GM12878 (cell line): ENCODE results near the gene UVRAG. TPM values are rescaled to one million over a fixed set of nuclear protein-coding genes. Genes with fewer than 3 reads are reported as not detected.

ENCODE experiments used
- ATAC-seq: fragments of 200-7000 bp; cut with Tn5 transposase; 3 replicates; pipeline ENCODE4 v1.9.1; 2020; ENCODE audit warnings: mild to moderate bottlenecking, moderate library complexity
- BruUV-seq: library from RNA; stranded (reverse); fragments of 400-500 nt; replicated peaks from 2 replicates; lab custom pipeline; 2021; lab: Mats Ljungman, UMichigan
- CTCF ChIA-PET: fragments of 300-600 bp; sonication (Branson Sonifier 250); formaldehyde crosslinking; extraction: SDS; loops from one replicate; lab custom pipeline; 2021; ENCODE audit warnings: inconsistent platforms; lab: Yijun Ruan, JAX
- POLR2A ChIA-PET: fragments of 350-600 bp; formaldehyde crosslinking; extraction: SDS; loops from one replicate; lab custom pipeline; 2021; ENCODE audit warnings: inconsistent platforms; lab: Charles Lee
- RAD21 ChIA-PET: fragments of 300-600 bp; sonication (Branson Sonifier 250); formaldehyde crosslinking; loops from one replicate; lab custom pipeline; 2023; ENCODE audit warnings: antibody characterized with exemption; ENCODE audit not compliant: unreplicated experiment; lab: Charles Lee
- SMC1A ChIA-PET: fragments of 300-600 bp; sonication (Branson Sonifier 250); formaldehyde crosslinking; loops from one replicate; lab custom pipeline; 2023; ENCODE audit not compliant: unreplicated experiment, uncharacterized antibody; lab: Charles Lee
- DNase-seq: peaks from one replicate; pipeline ENCODE4 v3.0.0-alpha.2; 2011; ENCODE audit warnings: low read depth, low spot score
- FAIRE-seq: peaks from 3 replicates; lab custom pipeline; 2011; peaks lifted over from hg19 to GRCh38; lab: Jason Lieb, UNC
- H2AFZ ChIP-seq: 2 replicates; pipeline ENCODE4 v1.6.0; 2011; ENCODE audit warnings: low read depth, low read length, control low read depth; ENCODE audit not compliant: control insufficient read depth
- H3K27ac ChIP-seq: 2 replicates; pipeline ENCODE4 v1.5.1; 2011; ENCODE audit warnings: control low read depth; ENCODE audit not compliant: control insufficient read depth, insufficient read depth
- H3K27me3 ChIP-seq, 2 experiments: replicated peaks in 1 of 2; 2 replicates each; pipeline versions ENCODE4 v1.6.0 to v1.6.1; 2011; ENCODE audit warnings: low read length in 1 of 2; ENCODE audit not compliant: control insufficient read depth in 2 of 2, insufficient read depth in 2 of 2
- H3K36me3 ChIP-seq, 2 experiments: 2 replicates each; pipeline ENCODE4 v1.5.1; 2011; ENCODE audit warnings: low read length in 1 of 2; ENCODE audit not compliant: control insufficient read depth in 2 of 2, insufficient read depth in 2 of 2
- H3K4me1 ChIP-seq: 2 replicates; pipeline ENCODE4 v1.6.1; 2011; ENCODE audit warnings: mild to moderate bottlenecking, low read length, moderate library complexity, mixed read lengths; ENCODE audit not compliant: control insufficient read depth, insufficient read depth
- H3K4me2 ChIP-seq: 2 replicates; pipeline ENCODE4 v1.6.0; 2011; ENCODE audit warnings: control low read depth; ENCODE audit not compliant: control insufficient read depth, insufficient read depth
- H3K4me3 ChIP-seq: fragments of 200-600 bp; sonication (generic); 2 replicates; pipeline ENCODE4 v1.5.1; 2016
- H3K79me2 ChIP-seq: 2 replicates; pipeline ENCODE4 v1.6.0; 2011; ENCODE audit warnings: low read length; ENCODE audit not compliant: control insufficient read depth, insufficient read depth
- H3K9ac ChIP-seq: 2 replicates; pipeline ENCODE4 v1.8.0; 2011; ENCODE audit warnings: low read length, control low read depth, mixed read lengths; ENCODE audit not compliant: control insufficient read depth, insufficient read depth
- H3K9me3 ChIP-seq: replicated peaks from 3 replicates; pipeline ENCODE4 v1.5.1; 2011; ENCODE audit warnings: mild to moderate bottlenecking, low read length; ENCODE audit not compliant: control insufficient read depth, insufficient read depth
- H4K20me1 ChIP-seq: 2 replicates; pipeline ENCODE4 v1.6.0; 2011; ENCODE audit not compliant: control insufficient read depth, insufficient read depth
- CBX3 ChIP-seq: fragments of 200-600 bp; sonication (generic); IDR thresholded peaks from 2 replicates; pipeline ENCODE4 v1.6.1; 2016; ENCODE audit warnings: low read depth, borderline replicate concordance
- ZNF622 ChIP-seq: fragments of 450-650 bp; IDR thresholded peaks from 2 replicates; pipeline ENCODE4 v1.6.1; 2017; ENCODE audit warnings: mild to moderate bottlenecking, inconsistent platforms
- ZSCAN29 ChIP-seq: fragments of 450-650 bp; IDR thresholded peaks from 2 replicates; pipeline ENCODE4 v1.6.1; 2017; ENCODE audit warnings: mild to moderate bottlenecking, moderate library complexity
- WGBS: methylation state at CpG from one replicate; pipeline ENCODE4 v1.1.6; 2016; ENCODE audit warnings: low lambda C conversion rate; ENCODE audit not compliant: insufficient replicate concordance, insufficient coverage; ENCODE audit errors: missing lambda C conversion rate; 5-methylcytosine and 5-hydroxymethylcytosine counted together
- in situ Hi-C: fragments of 300-500 bp; cut with MboI; formaldehyde crosslinking; loops from 9 replicates; pipeline ENCODE4 v1.14.3; 2018; ENCODE audit warnings: mixed read lengths
- intact Hi-C: fragments of 100-400 bp; cut with micrococcal nuclease; formaldehyde crosslinking; loops from one replicate; pipeline ENCODE4 v1.14.2; 2022; ENCODE audit not compliant: unreplicated experiment
- polyA plus RNA-seq, 11 experiments: library from polyadenylated mRNA; depleted of rRNA in 4 of 11; unstranded in 6 of 11; stranded (reverse) in 5 of 11; fragments of >200 nt; fragmentation: Nextera tagmentation in 4 of 11; fragmentation: Illumina TruSeq in 1 of 11; extraction: Ambion mirVana in 4 of 11; extraction: Trizol in 1 of 11; gene quantifications; 1 replicate in 1 of 11; 2 replicates in 10 of 11; pipeline versions ENCODE4 v1.2.1 to v1.2.3, GENCODE V29; 2011 to 2016; ENCODE audit warnings: inconsistent platforms in 2 of 11, missing spikeins in 2 of 11, low read depth in 1 of 11
- total RNA-seq, 4 experiments: library from RNA; depleted of rRNA in 3 of 4; stranded (reverse); fragments of >200 nt in 3 of 4; fragmentation: Illumina TruSeq in 1 of 4; extraction: Trizol in 1 of 4; gene quantifications; 2 replicates each; pipeline versions ENCODE4 v1.2.1 to v1.2.3, GENCODE V29; 2013 to 2021
- TF ChIP-seq, protein P1 (sequence below): fragments of 150-350 bp; IDR thresholded peaks from 2 replicates; pipeline ENCODE4 v1.6.1; 2014; ENCODE audit warnings: mild to moderate bottlenecking, low read depth, low read length
- TF ChIP-seq, protein P2 (sequence below): fragments of 450-650 bp; IDR thresholded peaks from 2 replicates; pipeline ENCODE4 v1.6.1; 2016; ENCODE audit warnings: mild to moderate bottlenecking

The UVRAG gene
- total and polyA plus RNA-seq, 10 of the 15 experiments (the other 5 are each of a cell fraction or from before 2014, with no cell fraction given) = 7.0 to 43.4 (median 37.0) TPM

DNA sequence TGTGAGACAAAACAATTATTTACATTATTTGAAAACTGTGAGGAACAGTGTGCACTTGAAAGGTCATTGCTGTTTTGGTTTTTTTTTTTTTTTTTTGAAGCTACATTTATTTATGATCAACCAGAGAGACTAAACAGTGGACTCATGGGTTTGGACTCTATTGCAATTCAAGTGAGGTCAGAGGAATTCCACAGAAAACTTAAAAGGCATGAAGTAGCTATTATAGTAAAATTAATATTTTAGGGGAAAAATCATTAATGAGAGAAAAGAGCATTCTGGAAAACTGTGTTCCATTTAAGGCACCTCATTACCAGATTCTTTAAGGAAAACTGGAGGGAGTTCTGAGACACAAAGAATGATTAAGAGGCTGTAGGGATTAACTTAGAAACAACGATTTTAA lies 288.4 kb downstream of the UVRAG start:
- Histone ChIP-seq H3K9ac (no peak overlapping the region), H4K20me1 (no peaks in the 10 kb centered on the region), H3K4me2 (no peak overlapping the region), H3K9me3 (no peaks in the 10 kb centered on the region), H3K79me2 (no peaks in the 10 kb centered on the region; the same call in 1 of the 2 replicates), H3K36me3 (peaks cover 0 to 14% of the 10 kb centered on the region in 2 experiments; a peak in 2 of 4 replicates), H2AFZ (no peak overlapping the region), H3K27me3 (no peaks in the 10 kb centered on the region), H3K27ac (no peak overlapping the region), H3K4me3 (no peak overlapping the region), H3K4me1 (no peaks in the 10 kb centered on the region)
- TF ChIP-seq, protein P1, sequence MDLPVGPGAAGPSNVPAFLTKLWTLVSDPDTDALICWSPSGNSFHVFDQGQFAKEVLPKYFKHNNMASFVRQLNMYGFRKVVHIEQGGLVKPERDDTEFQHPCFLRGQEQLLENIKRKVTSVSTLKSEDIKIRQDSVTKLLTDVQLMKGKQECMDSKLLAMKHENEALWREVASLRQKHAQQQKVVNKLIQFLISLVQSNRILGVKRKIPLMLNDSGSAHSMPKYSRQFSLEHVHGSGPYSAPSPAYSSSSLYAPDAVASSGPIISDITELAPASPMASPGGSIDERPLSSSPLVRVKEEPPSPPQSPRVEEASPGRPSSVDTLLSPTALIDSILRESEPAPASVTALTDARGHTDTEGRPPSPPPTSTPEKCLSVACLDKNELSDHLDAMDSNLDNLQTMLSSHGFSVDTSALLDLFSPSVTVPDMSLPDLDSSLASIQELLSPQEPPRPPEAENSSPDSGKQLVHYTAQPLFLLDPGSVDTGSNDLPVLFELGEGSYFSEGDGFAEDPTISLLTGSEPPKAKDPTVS = no peak
- TF ChIP-seq CBX3 (no peak), ZNF622 (no peak), ZSCAN29 (no peak)
- TF ChIP-seq, protein P2, sequence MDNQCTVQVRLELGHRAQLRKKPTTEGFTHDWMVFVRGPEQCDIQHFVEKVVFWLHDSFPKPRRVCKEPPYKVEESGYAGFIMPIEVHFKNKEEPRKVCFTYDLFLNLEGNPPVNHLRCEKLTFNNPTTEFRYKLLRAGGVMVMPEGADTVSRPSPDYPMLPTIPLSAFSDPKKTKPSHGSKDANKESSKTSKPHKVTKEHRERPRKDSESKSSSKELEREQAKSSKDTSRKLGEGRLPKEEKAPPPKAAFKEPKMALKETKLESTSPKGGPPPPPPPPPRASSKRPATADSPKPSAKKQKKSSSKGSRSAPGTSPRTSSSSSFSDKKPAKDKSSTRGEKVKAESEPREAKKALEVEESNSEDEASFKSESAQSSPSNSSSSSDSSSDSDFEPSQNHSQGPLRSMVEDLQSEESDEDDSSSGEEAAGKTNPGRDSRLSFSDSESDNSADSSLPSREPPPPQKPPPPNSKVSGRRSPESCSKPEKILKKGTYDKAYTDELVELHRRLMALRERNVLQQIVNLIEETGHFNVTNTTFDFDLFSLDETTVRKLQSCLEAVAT = no peak
- DNase-seq = no peak
- WGBS = 100% methylated on average over 1 of the region's 1 CpG
- ChIA-PET POLR2A (interaction anchor here (0.6 to 0.7 kb wide), 2 partner anchors 154 to 705 kb away, joined by 3 to 5 read pairs; no protein-coding TSS in a partner anchor), SMC1A (interaction anchor here (2.4 kb wide), 1 partner anchor 8 kb away, joined by 9 read pairs; no protein-coding TSS in a partner anchor), CTCF (interaction anchor here (1.2 to 1.3 kb wide), 2 partner anchors 18 to 29 kb away, joined by 3 to 4 read pairs; no protein-coding TSS in a partner anchor), RAD21 (no interaction called here)
- intact Hi-C loops (no loop called here), in situ Hi-C loops (no loop called here)
- no peak for ATAC-seq
- BruUV-seq = no TSS peak
- no peak for FAIRE-seq
